OCI-LY3 (cell line): Measurements from ENCODE around the gene CD101.

Experiments
- EZH2phosphoT487 ChIP-seq: fragments of 200-600 bp; shearing (Covaris generic); IDR thresholded peaks from 2 replicates; pipeline ENCODE4 v1.6.1; 2018; ENCODE audit warnings: antibody characterized with exemption, mixed run types, low read depth
- TF ChIP-seq, protein P1 (sequence below): fragments of 200-600, 300-600 bp; sonication (generic); IDR thresholded peaks from 2 replicates; pipeline ENCODE4 v1.5.1; 2014; ENCODE audit warnings: antibody characterized with exemption, low read length, low read depth

DNA sequence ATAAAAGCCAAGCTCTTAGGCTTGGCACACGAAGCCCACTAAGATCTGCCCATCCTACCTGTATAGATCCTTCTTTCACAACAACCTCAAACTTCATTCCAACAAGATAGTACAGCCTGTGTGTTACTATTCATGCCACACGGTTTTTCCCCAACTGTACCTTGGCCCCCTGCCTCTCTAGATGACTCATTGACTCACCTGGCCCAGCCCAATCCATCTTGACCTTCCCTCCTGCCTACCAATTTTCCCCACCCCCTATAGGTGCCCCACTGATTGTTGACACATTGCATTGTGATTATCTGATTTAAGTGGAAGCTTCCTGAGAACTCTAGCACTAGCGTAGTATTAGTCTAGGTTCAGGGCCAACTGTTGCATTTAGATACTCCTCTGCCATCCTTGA is 2.0 kb upstream of the CD101 start:
- TF ChIP-seq, protein P1, sequence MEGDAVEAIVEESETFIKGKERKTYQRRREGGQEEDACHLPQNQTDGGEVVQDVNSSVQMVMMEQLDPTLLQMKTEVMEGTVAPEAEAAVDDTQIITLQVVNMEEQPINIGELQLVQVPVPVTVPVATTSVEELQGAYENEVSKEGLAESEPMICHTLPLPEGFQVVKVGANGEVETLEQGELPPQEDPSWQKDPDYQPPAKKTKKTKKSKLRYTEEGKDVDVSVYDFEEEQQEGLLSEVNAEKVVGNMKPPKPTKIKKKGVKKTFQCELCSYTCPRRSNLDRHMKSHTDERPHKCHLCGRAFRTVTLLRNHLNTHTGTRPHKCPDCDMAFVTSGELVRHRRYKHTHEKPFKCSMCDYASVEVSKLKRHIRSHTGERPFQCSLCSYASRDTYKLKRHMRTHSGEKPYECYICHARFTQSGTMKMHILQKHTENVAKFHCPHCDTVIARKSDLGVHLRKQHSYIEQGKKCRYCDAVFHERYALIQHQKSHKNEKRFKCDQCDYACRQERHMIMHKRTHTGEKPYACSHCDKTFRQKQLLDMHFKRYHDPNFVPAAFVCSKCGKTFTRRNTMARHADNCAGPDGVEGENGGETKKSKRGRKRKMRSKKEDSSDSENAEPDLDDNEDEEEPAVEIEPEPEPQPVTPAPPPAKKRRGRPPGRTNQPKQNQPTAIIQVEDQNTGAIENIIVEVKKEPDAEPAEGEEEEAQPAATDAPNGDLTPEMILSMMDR, result no peak
- no peak for TF ChIP-seq EZH2phosphoT487
